ENCODE results near the gene SLC9C1. TPM values are rescaled to one million over a fixed set of nuclear protein-coding genes. Genes with fewer than 3 reads are reported as not detected.

The SLC9C1 gene
- polyA plus RNA-seq, 1 donor (not counting 4 experiments of a cell fraction or from before 2014, with no cell fraction given): not detected

DNA sequence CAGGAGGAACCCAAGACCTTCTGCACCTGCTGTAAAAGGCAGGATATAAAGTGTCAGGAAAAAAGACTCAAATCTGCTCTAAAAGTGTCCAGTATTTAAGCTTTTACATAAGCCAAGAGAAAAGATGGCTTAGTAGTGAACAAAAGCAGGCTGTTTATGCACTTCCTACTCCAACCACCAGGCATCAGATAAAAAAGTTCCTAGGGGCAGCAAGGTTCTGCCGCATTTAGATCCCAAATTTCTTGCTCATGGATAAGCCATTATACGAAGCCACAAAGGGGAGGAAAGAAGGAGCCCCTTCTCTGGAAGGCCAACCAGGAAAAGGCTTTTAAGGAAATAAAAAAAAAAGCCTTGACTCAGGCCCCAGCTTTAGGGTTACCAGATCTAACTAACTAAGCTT, 10.6 kb upstream of the SLC9C1 start:
- no peaks in the 10 kb centered on the region for H3K27me3 ChIP-seq (ENCODE audit: control insufficient read depth, extremely low read depth, insufficient read depth, low read length)
- H3K4me2 ChIP-seq (ENCODE audit: control insufficient read depth, extremely low read depth, insufficient read depth, low read depth, low read length): no peak overlapping the region
- no peak overlapping the region for H3K9ac ChIP-seq (ENCODE audit: control insufficient read depth, extremely low read depth, insufficient read depth, low read length)
- no peaks in the 10 kb centered on the region for H3K9me3 ChIP-seq (ENCODE audit: control insufficient read depth, low read depth, low read length)
- TF ChIP-seq EZH2 (IDR thresholded peaks at IDR 0.05; ENCODE audit: low read length): no peak
- TF ChIP-seq, protein P1, sequence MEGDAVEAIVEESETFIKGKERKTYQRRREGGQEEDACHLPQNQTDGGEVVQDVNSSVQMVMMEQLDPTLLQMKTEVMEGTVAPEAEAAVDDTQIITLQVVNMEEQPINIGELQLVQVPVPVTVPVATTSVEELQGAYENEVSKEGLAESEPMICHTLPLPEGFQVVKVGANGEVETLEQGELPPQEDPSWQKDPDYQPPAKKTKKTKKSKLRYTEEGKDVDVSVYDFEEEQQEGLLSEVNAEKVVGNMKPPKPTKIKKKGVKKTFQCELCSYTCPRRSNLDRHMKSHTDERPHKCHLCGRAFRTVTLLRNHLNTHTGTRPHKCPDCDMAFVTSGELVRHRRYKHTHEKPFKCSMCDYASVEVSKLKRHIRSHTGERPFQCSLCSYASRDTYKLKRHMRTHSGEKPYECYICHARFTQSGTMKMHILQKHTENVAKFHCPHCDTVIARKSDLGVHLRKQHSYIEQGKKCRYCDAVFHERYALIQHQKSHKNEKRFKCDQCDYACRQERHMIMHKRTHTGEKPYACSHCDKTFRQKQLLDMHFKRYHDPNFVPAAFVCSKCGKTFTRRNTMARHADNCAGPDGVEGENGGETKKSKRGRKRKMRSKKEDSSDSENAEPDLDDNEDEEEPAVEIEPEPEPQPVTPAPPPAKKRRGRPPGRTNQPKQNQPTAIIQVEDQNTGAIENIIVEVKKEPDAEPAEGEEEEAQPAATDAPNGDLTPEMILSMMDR (optimal IDR thresholded peaks at IDR 0.05 in 1 of 3, IDR thresholded peaks at IDR 0.05 in 1 of 3, conservative IDR thresholded peaks at IDR 0.05 in 1 of 3; ENCODE audit: extremely low read depth in 1 of 3, insufficient read depth in 2 of 3, low read length in 3 of 3): no peak
- H3K27ac ChIP-seq (ENCODE audit: control insufficient read depth, insufficient read depth, low read length): no peak overlapping the region
- H3K36me3 ChIP-seq (ENCODE audit: control insufficient read depth in 2 of 2, extremely low read depth in 1 of 2, insufficient read depth in 2 of 2, low read length in 2 of 2): no peaks in the 10 kb centered on the region
- dilution Hi-C loops (cut with MboI; ENCODE audit: extremely low pct_ligation_motif_present, low sequenced_read_pairs): no loop called here
- FAIRE-seq (no peak), DNase-seq (ENCODE audit: low read depth, low spot score) (no peak)
- no peaks in the 10 kb centered on the region for H4K20me1 ChIP-seq (ENCODE audit: control insufficient read depth, extremely low read depth, insufficient read depth, low read length)
- H3K79me2 ChIP-seq (ENCODE audit: control insufficient read depth, insufficient read depth, low read length): no peaks in the 10 kb centered on the region
- no peak overlapping the region for H2AFZ ChIP-seq (ENCODE audit: control insufficient read depth, low read length)
- H3K9me1 ChIP-seq (ENCODE audit: control insufficient read depth, extremely low read depth, insufficient read depth, low read length): no peaks in the 10 kb centered on the region
- H3K4me3 ChIP-seq (ENCODE audit: control insufficient read depth in 2 of 3, extremely low read depth in 1 of 3, insufficient read depth in 2 of 3, low read depth in 1 of 3, low read length in 3 of 3): no peak overlapping the region
- peaks cover 2% of the 10 kb centered on the region for H3K4me1 ChIP-seq (ENCODE audit: control insufficient read depth, extremely low read depth, insufficient read depth, low read length)

DNA sequence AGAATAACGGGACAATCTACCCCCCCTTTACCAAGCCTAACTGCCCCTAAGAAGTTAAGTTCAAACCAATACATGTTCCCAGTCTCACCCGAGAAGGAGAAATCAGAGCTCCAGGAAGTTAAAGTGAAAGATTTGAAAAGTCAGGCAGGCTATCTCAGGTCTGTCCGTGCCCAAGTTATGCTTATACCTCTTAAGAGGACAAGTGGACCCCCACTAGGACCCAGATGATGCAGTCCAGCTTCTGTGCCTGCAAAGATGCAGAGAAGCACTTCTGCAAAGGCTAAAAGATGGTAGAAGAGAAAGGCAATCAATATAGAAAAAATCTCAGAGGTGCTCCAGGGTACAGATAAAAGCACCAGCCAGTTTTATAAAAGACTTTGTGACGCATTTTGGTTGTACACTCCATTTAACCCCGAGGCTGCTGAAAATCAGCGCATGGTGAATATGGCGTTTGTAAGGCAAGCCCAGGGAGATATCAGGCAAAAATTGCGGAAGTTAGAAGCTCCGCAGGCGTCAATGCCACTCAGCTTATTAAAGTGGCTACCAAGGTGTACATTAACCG, 9.8 kb upstream of the SLC9C1 start:
- Histone ChIP-seq H3K4me3 (ENCODE audit: control insufficient read depth in 2 of 3, extremely low read depth in 1 of 3, insufficient read depth in 2 of 3, low read depth in 1 of 3, low read length in 3 of 3) (peak overlapping the region in 2 of 3 experiments; percentile 11 to 13), H3K4me1 (ENCODE audit: control insufficient read depth, extremely low read depth, insufficient read depth, low read length) (peaks cover 2% of the 10 kb centered on the region), H3K4me2 (ENCODE audit: control insufficient read depth, extremely low read depth, insufficient read depth, low read depth, low read length) (peak overlapping the region; percentile 70), H3K9me1 (ENCODE audit: control insufficient read depth, extremely low read depth, insufficient read depth, low read length) (no peaks in the 10 kb centered on the region), H4K20me1 (ENCODE audit: control insufficient read depth, extremely low read depth, insufficient read depth, low read length) (no peaks in the 10 kb centered on the region), H3K9ac (ENCODE audit: control insufficient read depth, extremely low read depth, insufficient read depth, low read length) (no peak overlapping the region), H3K79me2 (ENCODE audit: control insufficient read depth, insufficient read depth, low read length) (no peaks in the 10 kb centered on the region), H3K27ac (ENCODE audit: control insufficient read depth, insufficient read depth, low read length) (no peak overlapping the region), H3K9me3 (ENCODE audit: control insufficient read depth, low read depth, low read length) (no peaks in the 10 kb centered on the region), H3K27me3 (ENCODE audit: control insufficient read depth, extremely low read depth, insufficient read depth, low read length) (no peaks in the 10 kb centered on the region), H2AFZ (ENCODE audit: control insufficient read depth, low read length) (peak overlapping the region; percentile 70), H3K36me3 (ENCODE audit: control insufficient read depth in 2 of 2, extremely low read depth in 1 of 2, insufficient read depth in 2 of 2, low read length in 2 of 2) (no peaks in the 10 kb centered on the region)
- FAIRE-seq: no peak
- dilution Hi-C loops (cut with MboI; ENCODE audit: extremely low pct_ligation_motif_present, low sequenced_read_pairs): no loop called here
- TF ChIP-seq, protein P1 (optimal IDR thresholded peaks at IDR 0.05 in 1 of 3, IDR thresholded peaks at IDR 0.05 in 1 of 3, conservative IDR thresholded peaks at IDR 0.05 in 1 of 3; ENCODE audit: extremely low read depth in 1 of 3, insufficient read depth in 2 of 3, low read length in 3 of 3): no peak
- no peak for TF ChIP-seq EZH2 (IDR thresholded peaks at IDR 0.05; ENCODE audit: low read length)
- DNase-seq (ENCODE audit: low read depth, low spot score): no peak

Measured in keratinocyte (primary cell).